HepG2 (cell line): Measurements from ENCODE around the gene ALDH3B1.

Source experiments
- ARHGAP35 ChIP-seq: sonication (generic); formaldehyde crosslinking; IDR thresholded peaks from 2 replicates; pipeline ENCODE4 v1.9.0; 2022; ENCODE audit warnings: mild to moderate bottlenecking, inconsistent platforms, moderate library complexity, missing genetic modification reagents, borderline replicate concordance
- RNF2 ChIP-seq: fragments of 450-650 bp; conservative IDR thresholded peaks from 2 replicates; pipeline ENCODE4 v1.6.1; 2016; ENCODE audit warnings: low read depth
- TBP ChIP-seq: sonication (generic); formaldehyde crosslinking; IDR thresholded peaks from 2 replicates; pipeline ENCODE4 v1.5.0; 2020; ENCODE audit warnings: missing genetic modification reagents
- TIGD3 ChIP-seq: sonication (generic); formaldehyde crosslinking; IDR thresholded peaks from 2 replicates; pipeline ENCODE4 v1.5.1; 2020; ENCODE audit warnings: mild to moderate bottlenecking, missing genetic modification reagents, borderline replicate concordance
- ZBTB43 ChIP-seq: sonication (generic); formaldehyde crosslinking; conservative IDR thresholded peaks from 2 replicates; pipeline ENCODE4 v1.4.0; 2020; ENCODE audit warnings: missing genetic modification reagents
- ZNF280B ChIP-seq: sonication (generic); formaldehyde crosslinking; IDR thresholded peaks from 2 replicates; pipeline ENCODE4 v1.5.0; 2020; ENCODE audit warnings: missing genetic modification reagents, mild to moderate bottlenecking, borderline replicate concordance
- ZNF749 ChIP-seq: sonication (generic); formaldehyde crosslinking; IDR thresholded peaks from 2 replicates; pipeline ENCODE4 v1.8.0; 2022; ENCODE audit warnings: mild to moderate bottlenecking, missing genetic modification reagents, moderate library complexity, borderline replicate concordance
- ZNF83 ChIP-seq: sonication (generic); formaldehyde crosslinking; IDR thresholded peaks from 2 replicates; pipeline ENCODE4 v1.4.0; 2020; ENCODE audit warnings: missing genetic modification reagents, mild to moderate bottlenecking, borderline replicate concordance
- TF ChIP-seq, protein P1 (sequence below): sonication (generic); formaldehyde crosslinking; IDR thresholded peaks from 2 replicates; pipeline ENCODE4 v1.9.0; 2021; ENCODE audit warnings: missing genetic modification reagents, borderline replicate concordance

- TF ChIP-seq ZBTB43 (CRISPR knock-in tag): no peak
- TF ChIP-seq RNF2: no peak
- no peak for TF ChIP-seq ARHGAP35 (CRISPR knock-in tag)
- TF ChIP-seq ZNF749 (CRISPR knock-in tag): no peak
- TF ChIP-seq ZNF83 (CRISPR knock-in tag): no peak
- no peak for TF ChIP-seq ZNF280B
- no peak for TF ChIP-seq TIGD3 (CRISPR knock-in tag)
- TF ChIP-seq TBP (CRISPR knock-in tag): no peak
- TF ChIP-seq, protein P1, sequence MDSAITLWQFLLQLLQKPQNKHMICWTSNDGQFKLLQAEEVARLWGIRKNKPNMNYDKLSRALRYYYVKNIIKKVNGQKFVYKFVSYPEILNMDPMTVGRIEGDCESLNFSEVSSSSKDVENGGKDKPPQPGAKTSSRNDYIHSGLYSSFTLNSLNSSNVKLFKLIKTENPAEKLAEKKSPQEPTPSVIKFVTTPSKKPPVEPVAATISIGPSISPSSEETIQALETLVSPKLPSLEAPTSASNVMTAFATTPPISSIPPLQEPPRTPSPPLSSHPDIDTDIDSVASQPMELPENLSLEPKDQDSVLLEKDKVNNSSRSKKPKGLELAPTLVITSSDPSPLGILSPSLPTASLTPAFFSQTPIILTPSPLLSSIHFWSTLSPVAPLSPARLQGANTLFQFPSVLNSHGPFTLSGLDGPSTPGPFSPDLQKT (CRISPR knock-in tag): no peak
These were observed 5.3 kb downstream of the ALDH3B1 start for GRCh38 chr11:68015467-68015866.
